HEK293 (cell line): Measurements from ENCODE around the gene CKM.

Experiments used
- CTCF ChIP-seq: fragments of 450-650 bp; formaldehyde crosslinking; IDR thresholded peaks from 2 replicates; pipeline ENCODE4 v1.5.1; 2016; ENCODE audit warnings: missing biosample characterization, missing genetic modification characterization
- PBX3 ChIP-seq: sonication (generic); formaldehyde crosslinking; IDR thresholded peaks from 2 replicates; pipeline ENCODE4 v1.8.1; 2022; ENCODE audit warnings: mild to moderate bottlenecking, moderate library complexity, missing genetic modification reagents
- RBAK ChIP-seq: fragments of 450-650 bp; formaldehyde crosslinking; IDR thresholded peaks from 2 replicates; pipeline ENCODE4 v1.5.1; 2016; ENCODE audit warnings: missing biosample characterization, missing genetic modification characterization
- REST ChIP-seq: fragments of 450-650 bp; formaldehyde crosslinking; IDR thresholded peaks from 2 replicates; pipeline ENCODE4 v1.5.1; 2016; ENCODE audit warnings: missing biosample characterization, missing genetic modification characterization
- SP3 ChIP-seq: fragments of 450-650 bp; formaldehyde crosslinking; IDR thresholded peaks from 2 replicates; pipeline ENCODE4 v1.5.1; 2016; ENCODE audit warnings: missing biosample characterization, missing genetic modification characterization
- ZBTB21 ChIP-seq: fragments of 450-650 bp; formaldehyde crosslinking; IDR thresholded peaks from 2 replicates; pipeline ENCODE4 v1.5.1; 2017; ENCODE audit warnings: missing biosample characterization, missing genetic modification characterization
- ZBTB26 ChIP-seq: fragments of 450-650 bp; formaldehyde crosslinking; optimal IDR thresholded peaks from 2 replicates; pipeline ENCODE3; 2016; ENCODE audit warnings: missing biosample characterization, mild to moderate bottlenecking, missing genetic modification characterization
- ZNF121 ChIP-seq: fragments of 450-650 bp; formaldehyde crosslinking; IDR thresholded peaks from 2 replicates; pipeline ENCODE4 v1.5.1; 2016; ENCODE audit warnings: missing biosample characterization, missing genetic modification characterization
- ZNF768 ChIP-seq: fragments of 450-650 bp; formaldehyde crosslinking; IDR thresholded peaks from 2 replicates; pipeline ENCODE4 v1.5.1; 2018; ENCODE audit warnings: missing biosample characterization, mild to moderate bottlenecking, missing genetic modification characterization

GRCh38 chr19:45271735-45272108, 51.0 kb downstream of the CKM start:
- TF ChIP-seq ZBTB21 (tag by site-specific recombination) (no peak), SP3 (no peak), CTCF (tag by site-specific recombination) (no peak), ZNF121 (tag by site-specific recombination) (no peak), PBX3 (CRISPR knock-in tag) (no peak), REST (tag by site-specific recombination) (no peak), ZBTB26 (tag by site-specific recombination) (no peak), ZNF768 (no peak), RBAK (no peak)
